Stomach (tissue), 9 donors: ENCODE measurements around the gene SCD5. TPM values are rescaled to one million over a fixed set of nuclear protein-coding genes. Genes with fewer than 3 reads are reported as not detected.
"Not testable (repeated sequence)": the region's sequence is repeated elsewhere in the genome, so short reads cannot be mapped to it uniquely, and the experiment has no call there.

ENCODE experiments used
- DNase-seq, 2 donors: peaks; one replicate each; pipeline versions ENCODE4 v3.0.0 to v3.0.0-alpha.2; 2013 to 2019
- H3K27ac ChIP-seq, 5 donors: fragments of 200-600 bp in 4 of 5; sonication (generic) in 4 of 5; one replicate each; pipeline ENCODE4 v1.5.1; 2013 to 2019; ENCODE audit warnings: mild to moderate bottlenecking in 1 of 5, moderate library complexity in 1 of 5
- H3K27me3 ChIP-seq, 3 donors: fragments of 200-600 bp; sonication (generic); one replicate each; pipeline ENCODE4 v1.5.1; 2017 to 2019; ENCODE audit warnings: mixed run types in 1 of 3
- H3K36me3 ChIP-seq, 4 donors: fragments of 200-600 bp; sonication (generic); 1 replicate in 3 of 4; 2 replicates in 1 of 4; pipeline ENCODE4 v1.5.1; 2016 to 2019
- H3K4me1 ChIP-seq, 4 donors: fragments of 200-600 bp; sonication (generic); one replicate each; pipeline ENCODE4 v1.5.1; 2016 to 2019
- H3K4me3 ChIP-seq, 4 donors: fragments of 200-600 bp; sonication (generic) in 3 of 4; one replicate each; pipeline ENCODE4 v1.5.1; 2016 to 2019; ENCODE audit warnings: mild to moderate bottlenecking in 1 of 4
- H3K9me3 ChIP-seq, 4 donors: fragments of 200-600 bp; sonication (generic); one replicate each; pipeline ENCODE4 v1.5.1; 2016 to 2019
- EP300 ChIP-seq: sonication (generic); formaldehyde crosslinking; IDR thresholded peaks from one replicate; pipeline ENCODE4 v1.6.1; 2017; ENCODE audit warnings: antibody characterized with exemption
- POLR2A ChIP-seq, 4 donors: fragments of 450-650 bp; IDR thresholded peaks; one replicate each; pipeline ENCODE4 v1.6.1; 2016; ENCODE audit warnings: antibody characterized with exemption in 4 of 4, control low read depth in 2 of 4, mild to moderate bottlenecking in 1 of 4, moderate library complexity in 1 of 4
- POLR2AphosphoS5 ChIP-seq, 3 donors: sonication (generic); formaldehyde crosslinking; IDR thresholded peaks; one replicate each; pipeline ENCODE4 v1.6.1; 2016; ENCODE audit warnings: antibody characterized with exemption in 3 of 3
- WGBS, 5 donors: extraction: QIAGEN DNeasy Blood & Tissue Kit in 3 of 5; methylation state at CpG; one replicate each; pipeline versions ENCODE4 v1.1.5 to v1.1.7; 2013 to 2018; 5-methylcytosine and 5-hydroxymethylcytosine counted together
- intact Hi-C: fragments of 100-400 bp; cut with DNase I; formaldehyde crosslinking; loops from one replicate; pipeline ENCODE4 v1.15.1; 2023; ENCODE audit warnings: low total_unique reads
- polyA plus RNA-seq, 3 donors: library from polyadenylated mRNA; stranded (reverse); fragments of 200-250 nt; gene quantifications; one replicate each; pipeline ENCODE4 v1.2.3, GENCODE V29; 2013
- total RNA-seq, 5 donors: library from RNA; depleted of rRNA; stranded (reverse); fragments of >200 nt; gene quantifications; one replicate each; pipeline versions ENCODE4 v1.1.0 to v1.2.3, GENCODE V29; 2014 to 2016
- TF ChIP-seq, protein P1 (sequence below), 7 experiments: fragments of 450-650 bp in 4 of 7; fragments of 200-600 bp in 3 of 7; sonication (generic) in 3 of 7; IDR thresholded peaks; one replicate each; pipeline ENCODE4 v1.5.1; 2016 to 2019; ENCODE audit warnings: antibody characterized with exemption in 7 of 7, control low read depth in 2 of 7, mild to moderate bottlenecking in 1 of 7
- donor health status: healthy with polysubstance abuse.
- donor health status: Bipolar disorder and iron deficiency.
- donor health status: healthy.

The SCD5 gene
- total and polyA plus RNA-seq, 8 donors = 0.58 to 35.9 (median 9.9) TPM

DNA sequence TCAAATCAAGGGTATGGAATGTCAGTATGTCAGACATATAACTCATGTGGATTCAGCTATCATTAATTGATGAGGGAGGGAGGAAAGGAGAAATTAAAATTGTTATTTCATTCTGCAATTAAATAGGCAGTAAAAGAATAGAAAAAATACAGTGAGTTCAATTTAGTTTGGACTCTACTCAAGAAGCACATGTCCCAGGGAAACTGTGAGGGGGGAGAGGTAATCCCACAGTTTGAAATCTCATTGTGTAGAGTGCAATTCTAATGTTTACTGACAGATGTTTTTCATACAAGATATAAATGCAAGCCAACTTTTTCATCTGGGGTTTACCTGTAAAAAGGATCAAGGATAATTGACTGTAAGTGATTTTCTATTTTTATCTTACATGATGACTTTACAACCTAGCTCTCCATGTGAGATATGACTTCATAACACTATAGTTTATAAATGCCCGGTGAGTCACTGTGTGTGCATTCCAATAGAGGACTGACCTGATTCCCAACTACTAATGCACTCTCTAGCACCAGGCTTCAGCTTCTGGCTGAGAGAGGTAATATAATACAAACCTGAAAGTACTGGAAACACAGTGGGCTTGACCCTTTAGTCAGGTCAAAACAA, 35.2 kb upstream of the SCD5 start:
- WGBS, 5 donors = 17 to 32% (median 27%) methylated on average over 1 of the region's 1 CpG
- H3K9me3 ChIP-seq = no peaks in the 10 kb centered on the region
- H3K27me3 ChIP-seq = no peaks in the 10 kb centered on the region
- peak in 1 of 2 donors; percentile 73 for DNase-seq
- H3K36me3 ChIP-seq = peaks cover 19 to 78% (median 70%) of the 10 kb centered on the region in 4 donors
- H3K4me1 ChIP-seq = peaks cover 0 to 11% (median 3%) of the 10 kb centered on the region in 4 donors
- TF ChIP-seq EP300 = no peak
- TF ChIP-seq, protein P1, sequence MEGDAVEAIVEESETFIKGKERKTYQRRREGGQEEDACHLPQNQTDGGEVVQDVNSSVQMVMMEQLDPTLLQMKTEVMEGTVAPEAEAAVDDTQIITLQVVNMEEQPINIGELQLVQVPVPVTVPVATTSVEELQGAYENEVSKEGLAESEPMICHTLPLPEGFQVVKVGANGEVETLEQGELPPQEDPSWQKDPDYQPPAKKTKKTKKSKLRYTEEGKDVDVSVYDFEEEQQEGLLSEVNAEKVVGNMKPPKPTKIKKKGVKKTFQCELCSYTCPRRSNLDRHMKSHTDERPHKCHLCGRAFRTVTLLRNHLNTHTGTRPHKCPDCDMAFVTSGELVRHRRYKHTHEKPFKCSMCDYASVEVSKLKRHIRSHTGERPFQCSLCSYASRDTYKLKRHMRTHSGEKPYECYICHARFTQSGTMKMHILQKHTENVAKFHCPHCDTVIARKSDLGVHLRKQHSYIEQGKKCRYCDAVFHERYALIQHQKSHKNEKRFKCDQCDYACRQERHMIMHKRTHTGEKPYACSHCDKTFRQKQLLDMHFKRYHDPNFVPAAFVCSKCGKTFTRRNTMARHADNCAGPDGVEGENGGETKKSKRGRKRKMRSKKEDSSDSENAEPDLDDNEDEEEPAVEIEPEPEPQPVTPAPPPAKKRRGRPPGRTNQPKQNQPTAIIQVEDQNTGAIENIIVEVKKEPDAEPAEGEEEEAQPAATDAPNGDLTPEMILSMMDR (IDR thresholded peaks at IDR 0.05) = no peak
- peak in 1 of 3 donors; percentile 27 for TF ChIP-seq POLR2AphosphoS5 (IDR thresholded peaks at IDR 0.05)
- no peak for TF ChIP-seq POLR2A (IDR thresholded peaks at IDR 0.05)
- H3K27ac ChIP-seq = peak overlapping the region in 1 of 5 donors; percentile 19
- H3K4me3 ChIP-seq = no peak overlapping the region
- intact Hi-C loops = no loop called here

GRCh38 chr4:82833060-82833459, 34.5 kb upstream of the SCD5 start:
- H3K4me3 ChIP-seq, intact Hi-C loops, DNase-seq, H3K27me3 ChIP-seq, H3K27ac ChIP-seq, H3K9me3 ChIP-seq: not testable (repeated sequence)
- Histone ChIP-seq H3K36me3 (peaks cover 17 to 78% (median 70%) of the 10 kb centered on the region in 4 donors), H3K4me1 (peaks cover 0 to 11% (median 3%) of the 10 kb centered on the region in 4 donors)
- 74 to 88% (median 84%) methylated on average over 4 of the region's 4 CpGs for WGBS, 5 donors

DNA sequence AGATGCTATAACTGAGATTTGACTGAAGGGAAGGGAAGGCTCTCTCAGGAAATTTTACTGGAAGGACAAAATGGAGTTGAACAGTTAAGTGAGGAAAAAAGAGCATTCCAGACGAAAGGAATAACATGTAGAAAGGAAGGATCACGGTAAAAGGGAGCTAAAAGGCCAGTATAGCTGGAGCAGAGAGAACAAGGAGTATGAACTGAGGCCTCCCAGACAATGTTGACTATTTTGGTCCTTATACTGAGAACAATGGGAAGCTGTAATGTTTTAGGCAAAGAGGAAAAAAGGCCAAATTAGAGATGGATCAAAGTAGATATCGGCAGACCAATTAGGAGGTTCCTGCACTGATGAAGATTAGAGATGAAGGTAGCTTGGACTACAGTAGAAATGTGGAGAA, 26.8 kb upstream of the SCD5 start:
- no peak for TF ChIP-seq POLR2A (IDR thresholded peaks at IDR 0.05)
- TF ChIP-seq POLR2AphosphoS5 (IDR thresholded peaks at IDR 0.05) = no peak
- TF ChIP-seq, protein P1 (IDR thresholded peaks at IDR 0.05) = no peak
- no peak for TF ChIP-seq EP300
- Histone ChIP-seq H3K27ac (no peak overlapping the region), H3K27me3 (no peaks in the 10 kb centered on the region), H3K4me1 (no peaks in the 10 kb centered on the region), H3K9me3 (no peaks in the 10 kb centered on the region), H3K36me3 (peaks cover 74 to 98% (median 98%) of the 10 kb centered on the region in 4 donors), H3K4me3 (no peak overlapping the region)
- 80 to 88% (median 82%) methylated on average over 3 of the region's 3 CpGs for WGBS, 5 donors
- DNase-seq = no peak
- intact Hi-C loops = no loop called here

DNA sequence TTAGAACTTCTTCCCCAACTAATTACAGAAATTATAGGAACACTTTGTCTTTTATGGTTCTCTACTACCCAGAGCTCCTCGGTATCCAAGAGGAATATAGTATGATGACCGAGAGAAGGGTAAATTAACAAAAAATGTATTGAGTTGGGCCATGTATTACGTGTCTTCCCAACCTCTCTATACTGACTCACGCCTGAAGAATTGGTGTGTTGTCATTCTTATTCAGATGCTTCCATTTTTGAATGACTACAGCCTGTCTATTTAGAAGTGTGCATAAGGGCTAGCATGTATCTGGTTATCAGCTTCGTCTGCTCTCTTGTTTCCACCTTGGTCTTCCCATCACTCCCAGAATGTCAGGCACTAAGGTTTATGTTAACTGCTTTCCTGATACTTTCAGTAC, 24.5 kb upstream of the SCD5 start:
- H3K4me3 ChIP-seq = no peak overlapping the region
- H3K4me1 ChIP-seq = no peaks in the 10 kb centered on the region
- TF ChIP-seq, protein P1 (IDR thresholded peaks at IDR 0.05) = no peak
- TF ChIP-seq POLR2AphosphoS5 (IDR thresholded peaks at IDR 0.05) (no peak), POLR2A (IDR thresholded peaks at IDR 0.05) (no peak), EP300 (no peak)
- peaks cover 88 to 100% (median 100%) of the 10 kb centered on the region in 4 donors for H3K36me3 ChIP-seq
- H3K27ac ChIP-seq = no peak overlapping the region
- 91 to 95% (median 94%) methylated on average over 5 of the region's 5 CpGs for WGBS, 5 donors
- no peak for DNase-seq
- no peaks in the 10 kb centered on the region for H3K9me3 ChIP-seq
- H3K27me3 ChIP-seq = no peaks in the 10 kb centered on the region
- intact Hi-C loops = no loop called here

- no peak for TF ChIP-seq EP300
- no peak for TF ChIP-seq POLR2AphosphoS5 (IDR thresholded peaks at IDR 0.05)
- no peak for TF ChIP-seq POLR2A (IDR thresholded peaks at IDR 0.05)
- TF ChIP-seq, protein P1 (IDR thresholded peaks at IDR 0.05) = no peak
These were observed 22.1 kb upstream of the SCD5 start for GRCh38 chr4:82820689-82821088.

More at GRCh38 chr4:82820689-82821088, 22.1 kb upstream of the SCD5 start:
- no peak overlapping the region for H3K27ac ChIP-seq
- H3K4me1 ChIP-seq = no peaks in the 10 kb centered on the region
- WGBS, 5 donors = 6 to 23% (median 11%) methylated on average over 2 of the region's 2 CpGs
- DNase-seq = no peak
- H3K4me3 ChIP-seq = no peak overlapping the region
- no peaks in the 10 kb centered on the region for H3K9me3 ChIP-seq
- H3K27me3 ChIP-seq = no peaks in the 10 kb centered on the region
- peaks cover 73 to 99% (median 95%) of the 10 kb centered on the region in 4 donors for H3K36me3 ChIP-seq
- intact Hi-C loops = no loop called here
